ENCODE data around the gene SH3D19. TPM values are rescaled to one million over a fixed set of nuclear protein-coding genes. Genes with fewer than 3 reads are reported as not detected.

Gene SH3D19
- polyA plus RNA-seq, 3 donors: not detected

DNA sequence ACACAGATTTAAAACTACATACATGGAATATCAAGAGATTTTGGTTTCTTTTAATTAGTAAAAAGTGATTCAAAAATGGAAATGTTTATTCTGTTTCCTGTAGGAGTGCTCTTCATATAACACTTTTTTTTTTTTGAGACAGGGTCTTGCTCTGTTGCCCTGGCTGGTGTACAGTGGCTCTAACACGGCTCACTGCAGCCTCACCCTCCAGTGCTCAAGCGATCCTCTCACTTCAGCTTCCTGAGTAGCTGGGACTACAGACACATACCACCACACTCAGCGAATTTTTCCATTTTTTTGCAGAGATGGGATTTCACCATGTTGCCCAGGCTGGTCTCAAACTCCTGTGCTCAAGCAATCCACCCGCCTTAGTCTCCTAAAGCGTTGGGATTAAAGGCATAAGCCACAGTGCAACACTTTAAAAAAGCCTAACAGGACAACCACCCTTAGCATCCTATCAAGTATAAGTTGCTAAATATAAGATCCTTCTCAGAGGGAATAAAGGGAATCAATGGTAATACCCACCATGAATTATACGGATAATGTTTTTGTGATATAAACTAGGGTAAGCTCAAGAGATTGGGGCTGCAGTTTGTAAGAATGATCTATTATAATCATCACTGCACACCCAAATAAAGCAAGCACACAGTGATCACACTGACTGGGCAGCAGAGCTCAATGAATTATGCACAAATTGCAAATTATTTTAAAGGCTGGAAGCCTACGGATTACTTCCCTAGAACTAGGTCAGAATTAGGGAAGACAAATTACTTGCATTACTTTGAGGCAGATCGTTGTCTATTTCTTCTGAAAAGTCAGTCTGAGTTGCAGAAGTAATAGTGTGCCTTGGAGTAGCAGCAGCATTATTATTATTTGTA is 149.4 kb downstream of the SH3D19 start:
- no peaks in the 10 kb centered on the region for H3K36me3 ChIP-seq (replicated peaks in 1 of 2; ENCODE audit: control insufficient read depth in 1 of 2, insufficient read depth in 2 of 2, low read length in 2 of 2)
- H3K4me1 ChIP-seq (ENCODE audit: control insufficient read depth in 1 of 2, insufficient read depth in 2 of 2, low read length in 2 of 2): no peaks in the 10 kb centered on the region
- no peak for DNase-seq
- no peak overlapping the region for H3K9ac ChIP-seq (ENCODE audit: insufficient read depth, low read length, poor library complexity, severe bottlenecking)
- no peak for TF ChIP-seq CTCF (IDR thresholded peaks at IDR 0.05)
- H3K4me1 Mint-ChIP-seq: no peaks in the 10 kb centered on the region
- no peak overlapping the region for H3K27ac ChIP-seq (ENCODE audit: low read depth in 1 of 2, low read length in 2 of 2)
- no peak overlapping the region for H2AFZ ChIP-seq (ENCODE audit: insufficient read depth, low read depth, low read length, poor library complexity, severe bottlenecking)
- no peaks in the 10 kb centered on the region for H3K9me3 ChIP-seq (replicated peaks in 1 of 2; ENCODE audit: control insufficient read depth in 1 of 2, insufficient read depth in 1 of 2, low read length in 2 of 2)
- H3K79me2 ChIP-seq (ENCODE audit: insufficient read depth, low read length): no peaks in the 10 kb centered on the region
- peaks cover 0 to 2% (median 0%) of the 10 kb centered on the region in 7 donors for H3K9me3 Mint-ChIP-seq
- no peak overlapping the region for H3K4me3 Mint-ChIP-seq
- no peak overlapping the region for H3K27ac Mint-ChIP-seq
- intact Hi-C loops (cut with micrococcal nuclease): no loop called here
- H3K27me3 ChIP-seq (ENCODE audit: control insufficient read depth in 2 of 2, insufficient read depth in 2 of 2, low read length in 2 of 2): no peaks in the 10 kb centered on the region
- H3K4me3 ChIP-seq (replicated peaks in 1 of 3; ENCODE audit: low read depth in 2 of 3, low read length in 3 of 3): no peak overlapping the region
- no peaks in the 10 kb centered on the region for H3K27me3 Mint-ChIP-seq (ENCODE audit: low read depth in 3 of 3)
- WGBS (ENCODE audit: insufficient coverage): 93% methylated on average over 3 of the region's 8 CpGs
- H4K20me1 ChIP-seq (ENCODE audit: insufficient read depth, low read length): no peaks in the 10 kb centered on the region
- H3K36me3 Mint-ChIP-seq: no peaks in the 10 kb centered on the region
- no peak overlapping the region for H3K4me2 ChIP-seq (replicated peaks; ENCODE audit: extremely low read depth, low read length, poor library complexity, severe bottlenecking)

- no peak overlapping the region for H3K9ac ChIP-seq (ENCODE audit: insufficient read depth, low read length, poor library complexity, severe bottlenecking)
- no peak overlapping the region for H3K27ac ChIP-seq (ENCODE audit: low read depth in 1 of 2, low read length in 2 of 2)
- no peaks in the 10 kb centered on the region for H3K4me1 ChIP-seq (ENCODE audit: control insufficient read depth in 1 of 2, insufficient read depth in 2 of 2, low read length in 2 of 2)
- Mint-ChIP-seq H3K27me3 (ENCODE audit: low read depth in 3 of 3) (no peaks in the 10 kb centered on the region), H3K4me3 (no peak overlapping the region), H3K36me3 (no peaks in the 10 kb centered on the region), H3K4me1 (no peaks in the 10 kb centered on the region), H3K27ac (no peak overlapping the region), H3K9me3 (peaks cover 0 to 2% (median 0%) of the 10 kb centered on the region in 7 donors)
- H3K79me2 ChIP-seq (ENCODE audit: insufficient read depth, low read length): no peaks in the 10 kb centered on the region
- TF ChIP-seq CTCF (IDR thresholded peaks at IDR 0.05): no peak
- intact Hi-C loops (cut with micrococcal nuclease): no loop called here
- WGBS (ENCODE audit: insufficient coverage): 98% methylated on average over 4 of the region's 7 CpGs
- H3K27me3 ChIP-seq (ENCODE audit: control insufficient read depth in 2 of 2, insufficient read depth in 2 of 2, low read length in 2 of 2): no peaks in the 10 kb centered on the region
- no peaks in the 10 kb centered on the region for H3K36me3 ChIP-seq (replicated peaks in 1 of 2; ENCODE audit: control insufficient read depth in 1 of 2, insufficient read depth in 2 of 2, low read length in 2 of 2)
- H4K20me1 ChIP-seq (ENCODE audit: insufficient read depth, low read length): no peaks in the 10 kb centered on the region
- H2AFZ ChIP-seq (ENCODE audit: insufficient read depth, low read depth, low read length, poor library complexity, severe bottlenecking): no peak overlapping the region
- no peak overlapping the region for H3K4me2 ChIP-seq (replicated peaks; ENCODE audit: extremely low read depth, low read length, poor library complexity, severe bottlenecking)
- DNase-seq: no peak
- H3K4me3 ChIP-seq (replicated peaks in 1 of 3; ENCODE audit: low read depth in 2 of 3, low read length in 3 of 3): no peak overlapping the region
- no peaks in the 10 kb centered on the region for H3K9me3 ChIP-seq (replicated peaks in 1 of 2; ENCODE audit: control insufficient read depth in 1 of 2, insufficient read depth in 1 of 2, low read length in 2 of 2)
Observed at GRCh38 chr4:151175233-151175632, 150.2 kb downstream of the SH3D19 start.

All from CD14-positive monocyte (primary cell).